Adrenal gland (tissue), 12 donors: ENCODE measurements around the gene UVRAG. TPM values are rescaled to one million over a fixed set of nuclear protein-coding genes. Genes with fewer than 3 reads are reported as not detected.

Experiments
- DNase-seq, 7 donors: peaks; one replicate each; pipeline ENCODE4 v3.0.0-alpha.2; 2019 to 2020
- H3K27ac ChIP-seq, 5 donors: fragments of 200-600 bp; sonication (generic) in 4 of 5; 1 replicate in 3 of 5; 2 replicates in 2 of 5; pipeline versions ENCODE4 v1.5.1 to v1.8.0; 2016 to 2020; ENCODE audit warnings: mild to moderate bottlenecking in 1 of 5
- H3K27me3 ChIP-seq: fragments of 200-600 bp; 2 replicates; pipeline ENCODE4 v1.8.0; 2021
- H3K36me3 ChIP-seq, 2 donors: fragments of 200-600 bp; replicated peaks in 1 of 2; 1 replicate in 1 of 2; 2 replicates in 1 of 2; pipeline versions ENCODE4 v1.5.1 to v1.8.0; 2018 to 2022
- H3K4me1 ChIP-seq, 2 donors: fragments of 200-600 bp; replicated peaks in 1 of 2; 1 replicate in 1 of 2; 2 replicates in 1 of 2; pipeline versions ENCODE4 v1.5.1 to v1.8.0; 2018 to 2021
- H3K4me3 ChIP-seq, 4 donors: fragments of 200-600 bp; sonication (generic) in 3 of 4; one replicate each; pipeline ENCODE4 v1.5.1; 2016 to 2018
- H3K9me3 ChIP-seq, 3 donors: fragments of 200-600 bp; sonication (generic) in 1 of 3; replicated peaks in 1 of 3; 1 replicate in 2 of 3; 2 replicates in 1 of 3; pipeline versions ENCODE4 v1.5.1 to v1.8.0; 2016 to 2021
- POLR2A ChIP-seq, 2 donors: fragments of 450-650 bp; IDR thresholded peaks; one replicate each; pipeline ENCODE4 v1.6.1; 2017; ENCODE audit warnings: antibody characterized with exemption in 2 of 2, mild to moderate bottlenecking in 2 of 2, moderate library complexity in 1 of 2
- WGBS, 4 donors: extraction: QIAGEN DNeasy Blood & Tissue Kit in 2 of 4; methylation state at CpG; one replicate each; pipeline versions ENCODE4 v1.1.5 to v1.1.7; 2013 to 2017; 5-methylcytosine and 5-hydroxymethylcytosine counted together
- intact Hi-C, 2 donors: fragments of 100-400 bp; cut with DNase I; formaldehyde crosslinking; loops; one replicate each; pipeline versions ENCODE4 v1.14.1 to v1.15.0; 2022 to 2023
- polyA plus RNA-seq, 3 donors: library from polyadenylated mRNA; stranded (reverse); fragments of 200-250 nt in 2 of 3; fragments of 350-450 nt in 1 of 3; fragmentation: Illumina TruSeq in 1 of 3; extraction: RNeasy Lipid Tissue Mini Kit (QIAGEN cat#74804) in 1 of 3; gene quantifications; one replicate each; pipeline ENCODE4 v1.2.3, GENCODE V29; 2013 to 2014
- total RNA-seq, 9 donors: library from RNA; depleted of rRNA in 4 of 9; stranded (reverse); fragments of >200 nt in 4 of 9; fragments of 120-200 nt in 1 of 9; fragmentation: NEBNext Ultra II Directional in 1 of 9; extraction: Animal tissue kit (Norgen Biotek cat#: 25700) in 1 of 9; gene quantifications; one replicate each; pipeline versions ENCODE4 v1.1.0 to v1.2.4, GENCODE V29; 2013 to 2023
- TF ChIP-seq, protein P1 (sequence below), 6 experiments: fragments of 450-650 bp in 4 of 6; fragments of 200-600 bp in 2 of 6; sonication (generic) in 1 of 6; IDR thresholded peaks; 1 replicate in 5 of 6; 2 replicates in 1 of 6; pipeline versions ENCODE4 v1.5.1 to v1.8.0; 2016 to 2021; ENCODE audit warnings: antibody characterized with exemption in 6 of 6, mild to moderate bottlenecking in 2 of 6, moderate library complexity in 1 of 6
- donor health status: healthy with polysubstance abuse.
- donor health status: Bipolar disorder and iron deficiency.
- donor health status: DM: yes; HTN: yes; CAD: no.
- donor health status: DM: no; HTN: no; CAD: no.
- donor health status: DM: no; HTN: no; CAD: no.
- donor health status: DM: yes; HTN: yes; CAD: no.

Gene UVRAG
- total and polyA plus RNA-seq, 12 donors = 10.9 to 61.4 (median 28.5) TPM

DNA sequence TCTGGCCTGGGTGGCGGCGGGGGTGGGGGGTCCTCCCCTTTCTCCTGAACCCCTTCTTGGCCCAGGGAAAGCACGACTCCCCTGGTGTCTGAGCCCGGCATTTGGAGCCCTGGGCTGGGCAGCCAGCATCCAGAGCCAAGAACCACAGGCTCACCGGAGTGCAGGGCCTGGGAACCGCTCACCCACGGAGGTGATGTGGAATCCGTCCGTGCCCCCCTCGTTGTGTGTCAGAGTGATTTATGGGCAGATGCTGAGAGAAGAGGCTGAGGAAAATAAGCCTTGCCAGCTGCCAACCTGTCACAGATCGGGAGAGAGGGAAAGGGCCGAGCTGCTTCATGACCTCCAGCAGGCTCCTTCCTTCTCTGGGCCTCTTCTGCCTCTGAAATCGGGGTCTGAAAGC is 357.6 kb downstream of the UVRAG start:
- 33 to 88% (median 70%) methylated on average over 4 to 13 of the region's 13 CpGs for WGBS, 4 donors

DNA sequence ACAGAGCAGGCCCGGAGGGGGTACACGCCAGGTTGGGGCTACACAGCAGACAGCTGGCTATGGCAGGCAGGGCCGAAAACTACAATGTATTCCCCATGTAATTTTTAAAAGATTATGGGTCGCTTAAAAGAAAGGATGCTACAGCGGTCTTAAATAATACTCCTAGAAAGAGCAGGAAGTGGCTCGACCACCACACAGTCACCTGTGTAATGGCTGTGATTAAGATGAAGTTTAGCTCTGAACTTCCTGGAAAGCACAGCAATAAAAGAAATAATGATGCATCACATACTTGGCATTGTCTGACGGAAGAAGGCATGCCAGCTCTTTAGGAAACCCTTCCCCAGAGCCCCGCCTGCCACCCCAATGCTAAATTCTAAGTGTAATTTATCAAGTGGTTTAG is 358.7 kb downstream of the UVRAG start:
- no peak overlapping the region for H3K4me3 ChIP-seq
- no peaks in the 10 kb centered on the region for H3K36me3 ChIP-seq
- H3K27me3 ChIP-seq = no peaks in the 10 kb centered on the region
- H3K4me1 ChIP-seq = no peaks in the 10 kb centered on the region
- TF ChIP-seq POLR2A (IDR thresholded peaks at IDR 0.05) = no peak
- TF ChIP-seq, protein P1, sequence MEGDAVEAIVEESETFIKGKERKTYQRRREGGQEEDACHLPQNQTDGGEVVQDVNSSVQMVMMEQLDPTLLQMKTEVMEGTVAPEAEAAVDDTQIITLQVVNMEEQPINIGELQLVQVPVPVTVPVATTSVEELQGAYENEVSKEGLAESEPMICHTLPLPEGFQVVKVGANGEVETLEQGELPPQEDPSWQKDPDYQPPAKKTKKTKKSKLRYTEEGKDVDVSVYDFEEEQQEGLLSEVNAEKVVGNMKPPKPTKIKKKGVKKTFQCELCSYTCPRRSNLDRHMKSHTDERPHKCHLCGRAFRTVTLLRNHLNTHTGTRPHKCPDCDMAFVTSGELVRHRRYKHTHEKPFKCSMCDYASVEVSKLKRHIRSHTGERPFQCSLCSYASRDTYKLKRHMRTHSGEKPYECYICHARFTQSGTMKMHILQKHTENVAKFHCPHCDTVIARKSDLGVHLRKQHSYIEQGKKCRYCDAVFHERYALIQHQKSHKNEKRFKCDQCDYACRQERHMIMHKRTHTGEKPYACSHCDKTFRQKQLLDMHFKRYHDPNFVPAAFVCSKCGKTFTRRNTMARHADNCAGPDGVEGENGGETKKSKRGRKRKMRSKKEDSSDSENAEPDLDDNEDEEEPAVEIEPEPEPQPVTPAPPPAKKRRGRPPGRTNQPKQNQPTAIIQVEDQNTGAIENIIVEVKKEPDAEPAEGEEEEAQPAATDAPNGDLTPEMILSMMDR (IDR thresholded peaks at IDR 0.05) = no peak
- 89 to 95% (median 93%) methylated on average over 8 of the region's 8 CpGs for WGBS, 4 donors
- no peak for DNase-seq
- no peaks in the 10 kb centered on the region for H3K9me3 ChIP-seq
- no peak overlapping the region for H3K27ac ChIP-seq
- intact Hi-C loops = no loop called here

More for the DNA sequence above, 357.6 kb downstream of the UVRAG start:
- Histone ChIP-seq H3K9me3 (no peaks in the 10 kb centered on the region), H3K27me3 (no peaks in the 10 kb centered on the region), H3K27ac (no peak overlapping the region), H3K4me1 (no peaks in the 10 kb centered on the region), H3K36me3 (no peaks in the 10 kb centered on the region), H3K4me3 (no peak overlapping the region)
- intact Hi-C loops = no loop called here
- TF ChIP-seq POLR2A (IDR thresholded peaks at IDR 0.05) = no peak
- TF ChIP-seq, protein P1 (IDR thresholded peaks at IDR 0.05) = no peak
- DNase-seq = no peak

- no peak for DNase-seq
- TF ChIP-seq POLR2A (IDR thresholded peaks at IDR 0.05) = no peak
- TF ChIP-seq, protein P1 (IDR thresholded peaks at IDR 0.05) = no peak
- no peak overlapping the region for H3K4me3 ChIP-seq
- H3K27me3 ChIP-seq = no peaks in the 10 kb centered on the region
- H3K9me3 ChIP-seq = no peaks in the 10 kb centered on the region
- no peaks in the 10 kb centered on the region for H3K4me1 ChIP-seq
- intact Hi-C loops = no loop called here
- WGBS, 4 donors = 89 to 94% (median 93%) methylated on average over 5 of the region's 5 CpGs
- H3K27ac ChIP-seq = no peak overlapping the region
- H3K36me3 ChIP-seq = no peaks in the 10 kb centered on the region
Observed at GRCh38 chr11:76174330-76174729, 359.3 kb downstream of the UVRAG start.

DNA sequence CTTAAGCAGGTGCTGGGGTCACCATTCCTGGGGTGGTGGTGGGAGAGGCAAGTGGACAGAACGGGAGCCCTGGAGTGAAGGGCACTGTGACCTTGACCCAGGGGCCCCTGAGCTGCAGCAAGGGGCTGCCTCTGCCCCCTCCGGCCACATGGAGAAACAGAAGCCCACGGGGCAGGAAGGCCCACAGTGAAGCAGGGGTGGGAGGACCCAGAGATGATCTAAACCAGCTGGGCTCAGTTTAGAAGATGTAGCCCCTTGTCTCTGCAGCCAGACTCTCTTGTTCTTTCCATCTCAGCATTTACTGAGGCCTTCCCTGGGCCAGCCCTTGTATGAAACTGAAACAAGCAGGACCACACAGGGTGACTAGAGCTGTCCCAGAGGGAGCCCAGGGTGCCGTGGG is 360.8 kb downstream of the UVRAG start:
- no peaks in the 10 kb centered on the region for H3K36me3 ChIP-seq
- WGBS, 4 donors = 69 to 81% (median 76%) methylated on average over 3 to 4 of the region's 4 CpGs
- DNase-seq = no peak
- no peak for TF ChIP-seq POLR2A (IDR thresholded peaks at IDR 0.05)
- TF ChIP-seq, protein P1 (IDR thresholded peaks at IDR 0.05) = no peak
- no peaks in the 10 kb centered on the region for H3K9me3 ChIP-seq
- H3K4me1 ChIP-seq = no peaks in the 10 kb centered on the region
- no peak overlapping the region for H3K27ac ChIP-seq
- intact Hi-C loops = no loop called here
- no peak overlapping the region for H3K4me3 ChIP-seq
- no peaks in the 10 kb centered on the region for H3K27me3 ChIP-seq
